ENCODE data around the gene NECTIN3.

NECTIN3 gene

GRCh38 chr3:111128884-111129283 is 57.3 kb downstream of the NECTIN3 start:
- no peak overlapping the region for H3K4me3 Mint-ChIP-seq
- H3K9me3 Mint-ChIP-seq (ENCODE audit: low read depth), result no peaks in the 10 kb centered on the region
- no peaks in the 10 kb centered on the region for H3K4me1 Mint-ChIP-seq (ENCODE audit: low read depth)
- H3K27me3 Mint-ChIP-seq, result no peaks in the 10 kb centered on the region
- no peak overlapping the region for H3K27ac Mint-ChIP-seq
- H3K36me3 Mint-ChIP-seq, result peaks cover 7% of the 10 kb centered on the region

GRCh38 chr3:111130827-111131226 is 59.2 kb downstream of the NECTIN3 start:
- H3K36me3 Mint-ChIP-seq, result peaks cover 4% of the 10 kb centered on the region
- no peak overlapping the region for H3K27ac Mint-ChIP-seq
- no peak overlapping the region for H3K4me3 Mint-ChIP-seq
- no peaks in the 10 kb centered on the region for H3K9me3 Mint-ChIP-seq (ENCODE audit: low read depth)
- H3K4me1 Mint-ChIP-seq (ENCODE audit: low read depth), result no peaks in the 10 kb centered on the region
- H3K27me3 Mint-ChIP-seq, result no peaks in the 10 kb centered on the region

GRCh38 chr3:111134302-111134701 is 62.7 kb downstream of the NECTIN3 start:
- no peaks in the 10 kb centered on the region for H3K9me3 Mint-ChIP-seq (ENCODE audit: low read depth)
- no peak overlapping the region for H3K4me3 Mint-ChIP-seq
- no peak overlapping the region for H3K27ac Mint-ChIP-seq
- H3K27me3 Mint-ChIP-seq, result no peaks in the 10 kb centered on the region
- no peaks in the 10 kb centered on the region for H3K4me1 Mint-ChIP-seq (ENCODE audit: low read depth)
- no peaks in the 10 kb centered on the region for H3K36me3 Mint-ChIP-seq

DNA sequence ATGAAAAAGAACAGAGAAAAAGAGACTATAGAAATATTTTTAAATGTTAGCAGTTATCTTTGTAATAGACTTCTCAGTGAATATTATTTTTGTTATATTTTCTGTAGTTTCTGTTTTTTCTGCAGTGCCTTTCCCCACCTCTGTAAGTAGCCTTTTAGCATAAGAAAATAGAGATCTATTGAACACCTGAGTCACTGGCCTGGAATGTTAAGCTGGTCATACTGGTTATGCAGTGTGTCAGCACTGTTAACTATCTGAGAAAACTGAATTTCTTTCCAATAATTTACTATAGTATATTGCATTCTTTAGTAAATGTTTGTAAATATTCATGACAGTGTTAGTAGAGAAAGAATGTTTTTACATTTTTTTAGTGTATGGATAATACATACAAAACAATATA is 79.8 kb downstream of the NECTIN3 start:
- H3K36me3 Mint-ChIP-seq, result peaks cover 3% of the 10 kb centered on the region
- no peak overlapping the region for H3K27ac Mint-ChIP-seq
- H3K9me3 Mint-ChIP-seq (ENCODE audit: low read depth), result no peaks in the 10 kb centered on the region
- H3K4me1 Mint-ChIP-seq (ENCODE audit: low read depth), result no peaks in the 10 kb centered on the region
- H3K4me3 Mint-ChIP-seq, result no peak overlapping the region
- no peaks in the 10 kb centered on the region for H3K27me3 Mint-ChIP-seq

DNA sequence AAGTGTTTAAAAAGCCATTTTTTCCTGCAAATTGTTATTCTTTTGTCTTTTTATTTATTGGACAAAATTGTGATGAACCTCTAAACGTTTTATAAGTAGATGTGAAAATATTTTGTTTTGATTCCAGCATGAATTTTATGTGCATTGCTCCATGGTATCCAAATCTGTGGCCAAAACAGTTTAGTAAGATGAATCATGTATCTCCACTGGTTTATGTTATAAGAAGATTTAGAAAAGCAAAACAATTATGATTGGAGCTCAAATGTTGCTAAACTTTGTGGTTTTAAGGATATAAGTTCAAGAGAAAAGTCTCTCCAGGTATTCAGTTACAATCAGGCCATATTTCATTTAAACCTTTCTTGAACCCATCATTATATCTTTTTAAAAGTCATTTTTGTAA is 80.9 kb downstream of the NECTIN3 start:
- Mint-ChIP-seq H3K36me3 (peaks cover 5% of the 10 kb centered on the region), H3K4me1 (ENCODE audit: low read depth) (no peaks in the 10 kb centered on the region), H3K4me3 (no peak overlapping the region), H3K27ac (no peak overlapping the region), H3K27me3 (no peaks in the 10 kb centered on the region), H3K9me3 (ENCODE audit: low read depth) (no peaks in the 10 kb centered on the region)

- Mint-ChIP-seq H3K36me3 (peaks cover 5% of the 10 kb centered on the region), H3K27me3 (no peaks in the 10 kb centered on the region), H3K4me1 (ENCODE audit: low read depth) (no peaks in the 10 kb centered on the region), H3K4me3 (no peak overlapping the region), H3K9me3 (ENCODE audit: low read depth) (no peaks in the 10 kb centered on the region), H3K27ac (no peak overlapping the region)
Observed at GRCh38 chr3:111156517-111156916, 84.9 kb downstream of the NECTIN3 start.

GRCh38 chr3:111159391-111159790 is 87.8 kb downstream of the NECTIN3 start:
- Mint-ChIP-seq H3K27ac (no peak overlapping the region), H3K4me1 (ENCODE audit: low read depth) (no peaks in the 10 kb centered on the region), H3K4me3 (no peak overlapping the region), H3K9me3 (ENCODE audit: low read depth) (no peaks in the 10 kb centered on the region), H3K36me3 (peaks cover 7% of the 10 kb centered on the region), H3K27me3 (no peaks in the 10 kb centered on the region)

DNA sequence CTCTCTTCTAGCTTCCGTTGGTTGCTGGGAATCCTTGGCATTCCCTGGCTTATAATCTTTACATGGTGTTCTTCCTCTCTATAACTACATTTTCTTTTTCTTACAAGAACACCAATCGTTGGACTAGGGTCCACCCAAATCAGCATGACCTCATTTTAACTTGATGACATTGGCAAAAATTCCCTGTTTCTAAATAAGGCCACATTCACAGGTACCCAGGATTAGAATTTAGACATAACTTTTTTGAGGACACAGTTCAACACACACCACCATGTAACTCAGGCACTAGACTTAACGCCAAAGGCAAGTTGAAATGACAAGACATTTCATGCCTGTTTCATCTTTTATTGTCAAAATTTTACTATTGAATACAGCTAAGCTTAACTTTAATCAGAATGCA is 93.0 kb downstream of the NECTIN3 start:
- H3K4me1 Mint-ChIP-seq (ENCODE audit: low read depth), result no peaks in the 10 kb centered on the region
- H3K27ac Mint-ChIP-seq, result no peak overlapping the region
- no peaks in the 10 kb centered on the region for H3K27me3 Mint-ChIP-seq
- H3K9me3 Mint-ChIP-seq (ENCODE audit: low read depth), result no peaks in the 10 kb centered on the region
- no peak overlapping the region for H3K4me3 Mint-ChIP-seq
- H3K36me3 Mint-ChIP-seq, result peaks cover 2% of the 10 kb centered on the region

GRCh38 chr3:111165411-111165810 is 93.8 kb downstream of the NECTIN3 start:
- H3K36me3 Mint-ChIP-seq, result peaks cover 2% of the 10 kb centered on the region
- no peak overlapping the region for H3K27ac Mint-ChIP-seq
- no peak overlapping the region for H3K4me3 Mint-ChIP-seq
- H3K9me3 Mint-ChIP-seq (ENCODE audit: low read depth), result no peaks in the 10 kb centered on the region
- H3K27me3 Mint-ChIP-seq, result no peaks in the 10 kb centered on the region
- no peaks in the 10 kb centered on the region for H3K4me1 Mint-ChIP-seq (ENCODE audit: low read depth)

- H3K36me3 Mint-ChIP-seq, result no peaks in the 10 kb centered on the region
- no peak overlapping the region for H3K27ac Mint-ChIP-seq
- no peak overlapping the region for H3K4me3 Mint-ChIP-seq
- H3K4me1 Mint-ChIP-seq (ENCODE audit: low read depth), result no peaks in the 10 kb centered on the region
- H3K27me3 Mint-ChIP-seq, result no peaks in the 10 kb centered on the region
- H3K9me3 Mint-ChIP-seq (ENCODE audit: low read depth), result peaks cover 4% of the 10 kb centered on the region
Observed at GRCh38 chr3:111173328-111173900, 101.8 kb downstream of the NECTIN3 start.

GRCh38 chr3:111173906-111174305 is 102.3 kb downstream of the NECTIN3 start:
- Mint-ChIP-seq H3K27ac (no peak overlapping the region), H3K4me3 (no peak overlapping the region), H3K9me3 (ENCODE audit: low read depth) (peaks cover 4% of the 10 kb centered on the region), H3K27me3 (no peaks in the 10 kb centered on the region), H3K4me1 (ENCODE audit: low read depth) (no peaks in the 10 kb centered on the region), H3K36me3 (no peaks in the 10 kb centered on the region)

DNA sequence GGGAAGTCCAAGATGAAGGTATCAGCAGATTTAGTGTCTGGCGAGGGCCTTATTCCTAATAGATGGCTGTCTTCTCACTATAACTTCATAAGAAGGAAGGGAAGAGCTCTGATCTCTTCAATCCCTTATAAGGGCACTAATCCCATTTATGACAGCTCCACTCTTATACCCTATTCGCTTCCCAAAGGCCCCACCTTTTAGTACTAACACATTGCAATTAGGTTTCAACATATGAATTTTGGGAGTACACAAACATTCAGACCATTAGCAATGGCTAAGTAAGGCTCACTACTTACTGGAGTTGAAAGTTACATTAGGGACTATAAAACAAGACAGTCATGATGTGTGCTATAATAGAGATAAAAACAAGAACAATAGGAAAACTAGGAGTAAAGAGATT is 118.9 kb downstream of the NECTIN3 start:
- Mint-ChIP-seq H3K36me3 (no peaks in the 10 kb centered on the region), H3K27me3 (no peaks in the 10 kb centered on the region), H3K9me3 (ENCODE audit: low read depth) (no peaks in the 10 kb centered on the region), H3K27ac (no peak overlapping the region), H3K4me1 (ENCODE audit: low read depth) (peaks cover 4% of the 10 kb centered on the region), H3K4me3 (no peak overlapping the region)

DNA sequence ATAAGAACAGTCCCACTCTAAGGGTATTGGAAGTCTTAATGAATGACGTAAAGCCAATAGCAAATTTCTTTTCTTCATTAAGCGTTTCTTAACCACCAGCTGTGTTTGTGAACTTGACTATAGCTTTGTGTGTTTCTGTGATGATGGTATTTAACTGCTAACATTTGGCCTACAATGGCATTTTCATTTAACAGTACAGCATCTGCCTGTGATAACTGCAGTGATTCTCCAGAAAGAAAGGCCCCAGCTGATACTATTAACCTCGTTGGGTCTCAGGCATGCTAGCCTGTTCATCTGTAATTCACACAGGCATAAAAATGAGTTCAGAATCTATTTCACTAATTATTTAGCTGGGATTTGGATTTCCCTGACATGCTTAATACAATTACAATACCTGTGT is 121.9 kb downstream of the NECTIN3 start:
- H3K4me3 Mint-ChIP-seq, result no peak overlapping the region
- H3K27ac Mint-ChIP-seq, result no peak overlapping the region
- peaks cover 7% of the 10 kb centered on the region for H3K4me1 Mint-ChIP-seq (ENCODE audit: low read depth)
- H3K9me3 Mint-ChIP-seq (ENCODE audit: low read depth), result no peaks in the 10 kb centered on the region
- no peaks in the 10 kb centered on the region for H3K27me3 Mint-ChIP-seq
- no peaks in the 10 kb centered on the region for H3K36me3 Mint-ChIP-seq

DNA sequence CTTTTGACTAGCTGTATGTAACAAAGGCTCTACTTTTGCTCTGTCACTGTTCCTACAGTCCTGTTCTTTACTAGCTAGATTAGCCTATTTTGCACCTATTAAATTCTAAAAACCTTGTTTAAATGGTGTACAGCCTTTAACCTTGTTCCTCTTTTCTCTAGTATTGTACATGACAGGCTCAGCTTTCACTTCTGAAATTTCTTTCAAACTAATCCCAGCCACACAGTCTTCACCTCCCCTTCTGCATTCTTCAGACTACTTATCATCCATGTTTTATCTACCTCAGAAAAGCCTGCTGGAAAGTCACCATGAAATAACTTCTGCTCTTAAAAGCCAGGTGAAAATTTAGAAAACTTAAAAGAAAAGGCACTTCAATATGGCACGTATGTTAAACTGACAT is 122.4 kb downstream of the NECTIN3 start:
- no peak overlapping the region for H3K27ac Mint-ChIP-seq
- H3K4me1 Mint-ChIP-seq (ENCODE audit: low read depth), result peaks cover 7% of the 10 kb centered on the region
- no peaks in the 10 kb centered on the region for H3K27me3 Mint-ChIP-seq

GRCh38 chr3:111197485-111197884 is 125.9 kb downstream of the NECTIN3 start:
- no peaks in the 10 kb centered on the region for H3K9me3 Mint-ChIP-seq (ENCODE audit: low read depth)
- H3K4me3 Mint-ChIP-seq, result no peak overlapping the region
- H3K4me1 Mint-ChIP-seq (ENCODE audit: low read depth), result peaks cover 3% of the 10 kb centered on the region
- no peaks in the 10 kb centered on the region for H3K27me3 Mint-ChIP-seq
- no peak overlapping the region for H3K27ac Mint-ChIP-seq
- H3K36me3 Mint-ChIP-seq, result no peaks in the 10 kb centered on the region

More for the DNA sequence above, 122.4 kb downstream of the NECTIN3 start:
- H3K9me3 Mint-ChIP-seq (ENCODE audit: low read depth), result no peaks in the 10 kb centered on the region
- H3K36me3 Mint-ChIP-seq, result no peaks in the 10 kb centered on the region
- H3K4me3 Mint-ChIP-seq, result no peak overlapping the region

GRCh38 chr3:111200027-111200426 is 128.4 kb downstream of the NECTIN3 start:
- Mint-ChIP-seq H3K4me3 (no peak overlapping the region), H3K4me1 (ENCODE audit: low read depth) (peaks cover 3% of the 10 kb centered on the region), H3K36me3 (no peaks in the 10 kb centered on the region)

More at GRCh38 chr3:111200027-111200426, 128.4 kb downstream of the NECTIN3 start:
- Mint-ChIP-seq H3K27ac (no peak overlapping the region), H3K27me3 (no peaks in the 10 kb centered on the region), H3K9me3 (ENCODE audit: low read depth) (no peaks in the 10 kb centered on the region)

Data from activated naive CD8-positive, alpha-beta T cell (primary cell).